ENCODE results near the gene AMMECR1. TPM values are rescaled to one million over a fixed set of nuclear protein-coding genes. Genes with fewer than 3 reads are reported as not detected.
"Not testable (repeated sequence)": the region's sequence is repeated elsewhere in the genome, so short reads cannot be mapped to it uniquely, and the experiment has no call there.

The AMMECR1 gene
- total and polyA plus RNA-seq, 2 experiments from 2014 or later = 16.9 to 32.5 TPM

DNA sequence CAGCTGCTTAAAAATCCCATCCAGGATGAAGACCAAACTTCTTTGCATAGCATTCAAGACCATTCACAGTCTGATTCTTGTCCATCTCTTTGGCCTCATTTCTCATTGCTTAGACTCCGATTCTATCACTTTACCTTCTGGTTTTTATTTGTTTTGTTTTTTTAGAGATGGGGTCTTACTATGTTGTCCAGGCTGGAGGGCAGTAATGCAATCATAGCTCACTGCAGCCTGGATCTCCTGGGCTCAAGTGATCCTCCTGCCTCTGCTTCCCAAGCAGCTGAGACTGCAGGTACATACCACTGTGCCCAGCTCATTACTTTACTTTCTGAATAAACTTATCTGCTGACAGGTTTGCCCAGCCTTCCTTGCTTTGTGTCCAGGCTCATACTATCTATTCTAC lies 162.1 kb downstream of the AMMECR1 start:
- H3K4me3 ChIP-seq = no peak overlapping the region
- H3K27me3 ChIP-seq (ENCODE audit: insufficient read depth) = no peaks in the 10 kb centered on the region
- peaks cover 3% of the 10 kb centered on the region for H3K27me3 Mint-ChIP-seq (ENCODE audit: insufficient read depth, low read depth, poor library complexity)
- no peaks in the 10 kb centered on the region for H3K36me3 Mint-ChIP-seq (ENCODE audit: low read depth)
- no peak overlapping the region for H2AFZ ChIP-seq
- no peaks in the 10 kb centered on the region for H4K20me1 ChIP-seq (replicated peaks; ENCODE audit: insufficient read depth)
- H3K27ac ChIP-seq (ENCODE audit: low read depth) = no peak overlapping the region
- no peaks in the 10 kb centered on the region for H3K4me1 ChIP-seq (ENCODE audit: insufficient read depth)
- no peaks in the 10 kb centered on the region for H3K79me2 ChIP-seq (replicated peaks; ENCODE audit: insufficient read depth)
- ATAC-seq (no peak), DNase-seq (ENCODE audit: low spot score) (no peak)
- no peak overlapping the region for H3K27ac Mint-ChIP-seq
- H3K4me3 Mint-ChIP-seq = no peak overlapping the region
- H3F3A ChIP-seq (replicated peaks; ENCODE audit: low read depth) = no peaks in the 10 kb centered on the region
- TF ChIP-seq, protein P1, sequence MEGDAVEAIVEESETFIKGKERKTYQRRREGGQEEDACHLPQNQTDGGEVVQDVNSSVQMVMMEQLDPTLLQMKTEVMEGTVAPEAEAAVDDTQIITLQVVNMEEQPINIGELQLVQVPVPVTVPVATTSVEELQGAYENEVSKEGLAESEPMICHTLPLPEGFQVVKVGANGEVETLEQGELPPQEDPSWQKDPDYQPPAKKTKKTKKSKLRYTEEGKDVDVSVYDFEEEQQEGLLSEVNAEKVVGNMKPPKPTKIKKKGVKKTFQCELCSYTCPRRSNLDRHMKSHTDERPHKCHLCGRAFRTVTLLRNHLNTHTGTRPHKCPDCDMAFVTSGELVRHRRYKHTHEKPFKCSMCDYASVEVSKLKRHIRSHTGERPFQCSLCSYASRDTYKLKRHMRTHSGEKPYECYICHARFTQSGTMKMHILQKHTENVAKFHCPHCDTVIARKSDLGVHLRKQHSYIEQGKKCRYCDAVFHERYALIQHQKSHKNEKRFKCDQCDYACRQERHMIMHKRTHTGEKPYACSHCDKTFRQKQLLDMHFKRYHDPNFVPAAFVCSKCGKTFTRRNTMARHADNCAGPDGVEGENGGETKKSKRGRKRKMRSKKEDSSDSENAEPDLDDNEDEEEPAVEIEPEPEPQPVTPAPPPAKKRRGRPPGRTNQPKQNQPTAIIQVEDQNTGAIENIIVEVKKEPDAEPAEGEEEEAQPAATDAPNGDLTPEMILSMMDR (conservative IDR thresholded peaks at IDR 0.05; ENCODE audit: low read depth in 2 of 2) = no peak
- TF ChIP-seq ZNF114 (CRISPR knock-in tag; IDR thresholded peaks at IDR 0.05) (no peak), POLR2AphosphoS5 (IDR thresholded peaks at IDR 0.05; ENCODE audit: low read depth) (no peak), EZH2phosphoT487 (IDR thresholded peaks at IDR 0.05; ENCODE audit: unreplicated experiment) (no peak), JUNB (IDR thresholded peaks at IDR 0.05; ENCODE audit: unreplicated experiment) (no peak), EZH2 (IDR thresholded peaks at IDR 0.05; ENCODE audit: low read depth, unreplicated experiment) (no peak)
- TF ChIP-seq, protein P2, sequence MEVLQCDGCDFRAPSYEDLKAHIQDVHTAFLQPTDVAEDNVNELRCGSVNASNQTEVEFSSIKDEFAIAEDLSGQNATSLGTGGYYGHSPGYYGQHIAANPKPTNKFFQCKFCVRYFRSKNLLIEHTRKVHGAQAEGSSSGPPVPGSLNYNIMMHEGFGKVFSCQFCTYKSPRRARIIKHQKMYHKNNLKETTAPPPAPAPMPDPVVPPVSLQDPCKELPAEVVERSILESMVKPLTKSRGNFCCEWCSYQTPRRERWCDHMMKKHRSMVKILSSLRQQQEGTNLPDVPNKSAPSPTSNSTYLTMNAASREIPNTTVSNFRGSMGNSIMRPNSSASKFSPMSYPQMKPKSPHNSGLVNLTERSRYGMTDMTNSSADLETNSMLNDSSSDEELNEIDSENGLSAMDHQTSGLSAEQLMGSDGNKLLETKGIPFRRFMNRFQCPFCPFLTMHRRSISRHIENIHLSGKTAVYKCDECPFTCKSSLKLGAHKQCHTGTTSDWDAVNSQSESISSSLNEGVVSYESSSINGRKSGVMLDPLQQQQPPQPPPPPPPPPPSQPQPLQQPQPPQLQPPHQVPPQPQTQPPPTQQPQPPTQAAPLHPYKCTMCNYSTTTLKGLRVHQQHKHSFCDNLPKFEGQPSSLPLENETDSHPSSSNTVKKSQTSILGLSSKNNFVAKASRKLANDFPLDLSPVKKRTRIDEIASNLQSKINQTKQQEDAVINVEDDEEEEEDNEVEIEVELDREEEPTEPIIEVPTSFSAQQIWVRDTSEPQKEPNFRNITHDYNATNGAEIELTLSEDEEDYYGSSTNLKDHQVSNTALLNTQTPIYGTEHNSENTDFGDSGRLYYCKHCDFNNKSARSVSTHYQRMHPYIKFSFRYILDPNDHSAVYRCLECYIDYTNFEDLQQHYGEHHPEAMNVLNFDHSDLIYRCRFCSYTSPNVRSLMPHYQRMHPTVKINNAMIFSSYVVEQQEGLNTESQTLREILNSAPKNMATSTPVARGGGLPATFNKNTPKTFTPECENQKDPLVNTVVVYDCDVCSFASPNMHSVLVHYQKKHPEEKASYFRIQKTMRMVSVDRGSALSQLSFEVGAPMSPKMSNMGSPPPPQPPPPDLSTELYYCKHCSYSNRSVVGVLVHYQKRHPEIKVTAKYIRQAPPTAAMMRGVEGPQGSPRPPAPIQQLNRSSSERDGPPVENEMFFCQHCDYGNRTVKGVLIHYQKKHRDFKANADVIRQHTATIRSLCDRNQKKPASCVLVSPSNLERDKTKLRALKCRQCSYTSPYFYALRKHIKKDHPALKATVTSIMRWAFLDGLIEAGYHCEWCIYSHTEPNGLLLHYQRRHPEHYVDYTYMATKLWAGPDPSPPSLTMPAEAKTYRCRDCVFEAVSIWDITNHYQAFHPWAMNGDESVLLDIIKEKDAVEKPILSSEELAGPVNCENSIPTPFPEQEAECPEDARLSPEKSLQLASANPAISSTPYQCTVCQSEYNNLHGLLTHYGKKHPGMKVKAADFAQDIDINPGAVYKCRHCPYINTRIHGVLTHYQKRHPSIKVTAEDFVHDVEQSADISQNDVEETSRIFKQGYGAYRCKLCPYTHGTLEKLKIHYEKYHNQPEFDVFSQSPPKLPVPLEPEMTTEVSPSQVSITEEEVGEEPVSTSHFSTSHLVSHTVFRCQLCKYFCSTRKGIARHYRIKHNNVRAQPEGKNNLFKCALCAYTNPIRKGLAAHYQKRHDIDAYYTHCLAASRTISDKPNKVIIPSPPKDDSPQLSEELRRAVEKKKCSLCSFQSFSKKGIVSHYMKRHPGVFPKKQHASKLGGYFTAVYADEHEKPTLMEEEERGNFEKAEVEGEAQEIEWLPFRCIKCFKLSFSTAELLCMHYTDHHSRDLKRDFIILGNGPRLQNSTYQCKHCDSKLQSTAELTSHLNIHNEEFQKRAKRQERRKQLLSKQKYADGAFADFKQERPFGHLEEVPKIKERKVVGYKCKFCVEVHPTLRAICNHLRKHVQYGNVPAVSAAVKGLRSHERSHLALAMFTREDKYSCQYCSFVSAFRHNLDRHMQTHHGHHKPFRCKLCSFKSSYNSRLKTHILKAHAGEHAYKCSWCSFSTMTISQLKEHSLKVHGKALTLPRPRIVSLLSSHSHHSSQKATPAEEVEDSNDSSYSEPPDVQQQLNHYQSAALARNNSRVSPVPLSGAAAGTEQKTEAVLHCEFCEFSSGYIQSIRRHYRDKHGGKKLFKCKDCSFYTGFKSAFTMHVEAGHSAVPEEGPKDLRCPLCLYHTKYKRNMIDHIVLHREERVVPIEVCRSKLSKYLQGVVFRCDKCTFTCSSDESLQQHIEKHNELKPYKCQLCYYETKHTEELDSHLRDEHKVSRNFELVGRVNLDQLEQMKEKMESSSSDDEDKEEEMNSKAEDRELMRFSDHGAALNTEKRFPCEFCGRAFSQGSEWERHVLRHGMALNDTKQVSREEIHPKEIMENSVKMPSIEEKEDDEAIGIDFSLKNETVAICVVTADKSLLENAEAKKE (CRISPR knock-in tag; IDR thresholded peaks at IDR 0.05) = no peak
- TF ChIP-seq, protein P3, sequence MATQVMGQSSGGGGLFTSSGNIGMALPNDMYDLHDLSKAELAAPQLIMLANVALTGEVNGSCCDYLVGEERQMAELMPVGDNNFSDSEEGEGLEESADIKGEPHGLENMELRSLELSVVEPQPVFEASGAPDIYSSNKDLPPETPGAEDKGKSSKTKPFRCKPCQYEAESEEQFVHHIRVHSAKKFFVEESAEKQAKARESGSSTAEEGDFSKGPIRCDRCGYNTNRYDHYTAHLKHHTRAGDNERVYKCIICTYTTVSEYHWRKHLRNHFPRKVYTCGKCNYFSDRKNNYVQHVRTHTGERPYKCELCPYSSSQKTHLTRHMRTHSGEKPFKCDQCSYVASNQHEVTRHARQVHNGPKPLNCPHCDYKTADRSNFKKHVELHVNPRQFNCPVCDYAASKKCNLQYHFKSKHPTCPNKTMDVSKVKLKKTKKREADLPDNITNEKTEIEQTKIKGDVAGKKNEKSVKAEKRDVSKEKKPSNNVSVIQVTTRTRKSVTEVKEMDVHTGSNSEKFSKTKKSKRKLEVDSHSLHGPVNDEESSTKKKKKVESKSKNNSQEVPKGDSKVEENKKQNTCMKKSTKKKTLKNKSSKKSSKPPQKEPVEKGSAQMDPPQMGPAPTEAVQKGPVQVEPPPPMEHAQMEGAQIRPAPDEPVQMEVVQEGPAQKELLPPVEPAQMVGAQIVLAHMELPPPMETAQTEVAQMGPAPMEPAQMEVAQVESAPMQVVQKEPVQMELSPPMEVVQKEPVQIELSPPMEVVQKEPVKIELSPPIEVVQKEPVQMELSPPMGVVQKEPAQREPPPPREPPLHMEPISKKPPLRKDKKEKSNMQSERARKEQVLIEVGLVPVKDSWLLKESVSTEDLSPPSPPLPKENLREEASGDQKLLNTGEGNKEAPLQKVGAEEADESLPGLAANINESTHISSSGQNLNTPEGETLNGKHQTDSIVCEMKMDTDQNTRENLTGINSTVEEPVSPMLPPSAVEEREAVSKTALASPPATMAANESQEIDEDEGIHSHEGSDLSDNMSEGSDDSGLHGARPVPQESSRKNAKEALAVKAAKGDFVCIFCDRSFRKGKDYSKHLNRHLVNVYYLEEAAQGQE (IDR thresholded peaks at IDR 0.05; ENCODE audit: unreplicated experiment) = no peak
- H3K9me2 ChIP-seq (ENCODE audit: insufficient read depth) = no peaks in the 10 kb centered on the region
- H3K4me2 ChIP-seq = no peak overlapping the region
- H3K36me3 ChIP-seq (ENCODE audit: insufficient read depth) = no peaks in the 10 kb centered on the region
- no peaks in the 10 kb centered on the region; the same call in 2 of the 3 replicates for H3K4me1 Mint-ChIP-seq
- H3K9me3 Mint-ChIP-seq = no peaks in the 10 kb centered on the region

DNA sequence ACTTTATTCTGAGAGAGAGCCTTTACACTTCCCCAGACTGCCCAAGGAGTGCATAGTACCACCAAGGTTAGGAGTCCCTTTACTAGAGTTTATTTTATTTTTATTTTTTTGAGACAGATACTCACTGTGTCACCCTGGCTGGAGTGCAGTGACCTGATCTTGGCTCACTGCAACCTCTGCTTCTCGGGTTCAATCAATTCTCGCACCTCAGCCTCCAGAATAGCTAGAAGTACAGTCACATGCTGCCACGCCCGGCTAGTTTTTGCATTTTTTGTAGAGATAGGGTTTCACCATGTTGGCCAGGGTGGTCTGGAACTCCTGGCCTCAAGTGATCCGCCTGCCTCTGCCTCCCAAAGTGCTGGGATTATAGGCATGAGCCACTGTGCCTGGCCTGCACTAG lies 163.6 kb downstream of the AMMECR1 start:
- not testable (repeated sequence) for H3F3A ChIP-seq (replicated peaks; ENCODE audit: low read depth); ATAC-seq; H3K36me3 Mint-ChIP-seq (ENCODE audit: low read depth); H3K79me2 ChIP-seq (replicated peaks; ENCODE audit: insufficient read depth); H4K20me1 ChIP-seq (replicated peaks; ENCODE audit: insufficient read depth); DNase-seq (ENCODE audit: low spot score); H3K27me3 Mint-ChIP-seq (ENCODE audit: insufficient read depth, low read depth, poor library complexity); H3K4me3 Mint-ChIP-seq; H3K4me1 Mint-ChIP-seq; H3K4me2 ChIP-seq; H3K36me3 ChIP-seq (ENCODE audit: insufficient read depth); H3K4me3 ChIP-seq; H3K4me1 ChIP-seq (ENCODE audit: insufficient read depth); H3K27me3 ChIP-seq (ENCODE audit: insufficient read depth); H3K27ac Mint-ChIP-seq; H2AFZ ChIP-seq; H3K9me2 ChIP-seq (ENCODE audit: insufficient read depth); H3K9me3 Mint-ChIP-seq; H3K27ac ChIP-seq (ENCODE audit: low read depth)

Measured in GM23338 (cell line).